ENCODE data around the gene UQCR10.

- no peak for TF ChIP-seq CTCF (IDR thresholded peaks at IDR 0.05)
- no peak for TF ChIP-seq POLR2A (IDR thresholded peaks at IDR 0.05)
These were observed 46.3 kb upstream of the UQCR10 start for GRCh38 chr22:29720811-29721323.
